BLaER1 treated with 17β-estradiol and CSF1 and Interleukin-3, amounts not matched to agents 10 nM and 100 nM (cell line): ENCODE measurements around the gene SLC35F3.

ENCODE experiments used
- H3K27ac ChIP-seq, 11 experiments: shearing (Covaris generic); formaldehyde crosslinking; 2 replicates each; pipeline ENCODE4 v1.8.1; 2022
- H3K27me3 ChIP-seq, 11 experiments: shearing (Covaris generic); formaldehyde crosslinking; 2 replicates each; pipeline ENCODE4 v1.8.1; 2022
- H3K36me3 ChIP-seq, 11 experiments: shearing (Covaris generic); formaldehyde crosslinking; 2 replicates each; pipeline ENCODE4 v1.8.1; 2022
- H3K4me1 ChIP-seq, 10 experiments: shearing (Covaris generic); formaldehyde crosslinking; 2 replicates each; pipeline ENCODE4 v1.8.1; 2022
- H3K4me2 ChIP-seq, 11 experiments: shearing (Covaris generic); formaldehyde crosslinking; 2 replicates each; pipeline ENCODE4 v1.8.1; 2022
- H3K4me3 ChIP-seq, 10 experiments: shearing (Covaris generic); formaldehyde crosslinking; 2 replicates each; pipeline ENCODE4 v1.8.1; 2022
- H3K9ac ChIP-seq, 11 experiments: shearing (Covaris generic); formaldehyde crosslinking; 2 replicates each; pipeline ENCODE4 v1.8.1; 2022
- H3K9me3 ChIP-seq, 11 experiments: shearing (Covaris generic); formaldehyde crosslinking; replicated peaks in 1 of 11; 2 replicates each; pipeline ENCODE4 v1.8.1; 2022
- H4K20me1 ChIP-seq, 11 experiments: shearing (Covaris generic); formaldehyde crosslinking; 2 replicates each; pipeline ENCODE4 v1.8.1; 2022
- Cebpa-rat ChIP-seq, 11 experiments: shearing (Covaris generic); IDR thresholded peaks; 2 replicates each; pipeline ENCODE4 v1.8.1; 2022

The SLC35F3 gene

DNA sequence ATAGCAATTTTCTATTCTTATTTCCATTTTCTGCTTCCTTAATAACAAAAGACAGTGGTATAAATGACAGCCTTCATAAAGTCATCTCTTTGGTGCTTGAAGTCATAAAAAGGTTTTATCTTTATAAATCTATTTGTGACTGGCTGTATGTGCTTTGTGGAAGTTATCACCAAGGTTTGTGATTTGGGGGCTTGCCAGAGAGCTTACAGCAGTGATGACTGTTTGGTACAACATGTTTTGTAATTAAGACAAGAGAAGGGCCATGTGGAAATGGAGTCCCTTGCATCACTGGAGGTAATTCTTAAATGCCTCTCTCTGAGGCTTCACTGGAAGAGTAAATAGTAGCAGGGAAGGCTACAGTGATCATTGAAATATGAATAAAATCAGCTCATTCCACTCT, 2.7 kb downstream of the SLC35F3 start:
- Histone ChIP-seq H3K27ac (no peak overlapping the region), H3K4me3 (no peak overlapping the region), H3K9ac (no peak overlapping the region), H3K4me2 (no peak overlapping the region), H4K20me1 (no peaks in the 10 kb centered on the region), H3K4me1 (peaks cover 0 to 13% (median 0%) of the 10 kb centered on the region in 10 experiments; a peak in 3 of 20 replicates), H3K27me3 (no peaks in the 10 kb centered on the region), H3K9me3 (peaks cover 19 to 24% (median 23%) of the 10 kb centered on the region in 11 experiments), H3K36me3 (no peaks in the 10 kb centered on the region)
- TF ChIP-seq Cebpa-rat (IDR thresholded peaks at IDR 0.05), result no peak

DNA sequence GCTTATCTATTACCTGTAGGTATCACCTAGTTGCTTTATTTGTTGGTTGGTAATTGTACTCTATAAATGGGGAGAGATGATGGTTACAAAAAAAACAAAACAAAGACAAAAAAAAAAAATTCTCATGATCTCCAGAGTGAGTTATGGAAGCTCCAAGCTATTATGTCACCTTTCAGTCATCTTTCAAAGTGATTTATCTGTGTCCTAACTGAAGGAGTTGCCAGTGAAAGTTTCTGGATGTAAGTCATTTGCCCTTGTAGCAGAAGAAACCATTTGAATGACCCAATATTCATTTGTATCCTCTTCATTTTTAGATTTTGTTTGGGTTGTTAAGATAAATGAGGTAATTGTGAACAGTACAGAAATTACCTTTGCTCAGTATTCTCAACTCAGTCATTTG, 3.6 kb downstream of the SLC35F3 start:
- Histone ChIP-seq H3K27ac (no peak overlapping the region), H3K9ac (no peak overlapping the region), H3K36me3 (no peaks in the 10 kb centered on the region), H3K27me3 (no peaks in the 10 kb centered on the region), H4K20me1 (no peaks in the 10 kb centered on the region), H3K9me3 (peaks cover 19 to 24% (median 23%) of the 10 kb centered on the region in 11 experiments), H3K4me1 (peaks cover 0 to 13% (median 0%) of the 10 kb centered on the region in 10 experiments; a peak in 3 of 20 replicates), H3K4me2 (no peak overlapping the region), H3K4me3 (no peak overlapping the region)
- TF ChIP-seq Cebpa-rat (IDR thresholded peaks at IDR 0.05), result no peak

DNA sequence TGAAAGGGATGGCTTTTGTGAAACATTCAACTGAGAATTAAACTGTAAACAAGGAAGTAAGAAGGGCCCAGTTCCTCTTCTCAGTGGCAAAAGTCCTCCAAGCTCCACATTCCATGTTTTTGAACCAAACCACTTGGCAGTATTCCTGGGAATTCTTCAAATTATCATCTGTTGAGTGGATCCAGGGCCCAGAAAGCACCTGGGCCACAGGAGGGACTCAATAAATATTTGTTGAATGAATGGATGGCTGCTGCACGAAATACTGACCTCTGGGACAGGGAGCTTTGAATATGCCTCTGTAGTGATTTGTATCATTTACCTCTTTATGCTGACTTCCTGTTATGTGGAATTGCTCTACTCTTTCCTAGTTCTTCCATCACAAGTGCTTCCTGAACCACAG, 4.7 kb downstream of the SLC35F3 start:
- TF ChIP-seq Cebpa-rat (IDR thresholded peaks at IDR 0.05), result no peak
- H3K4me3 ChIP-seq, result no peak overlapping the region
- H3K27ac ChIP-seq, result peak overlapping the region in 1 of 11 experiments; percentile 27; a peak in 1 of 22 replicates
- no peaks in the 10 kb centered on the region for H3K27me3 ChIP-seq
- no peaks in the 10 kb centered on the region for H3K36me3 ChIP-seq
- H4K20me1 ChIP-seq, result no peaks in the 10 kb centered on the region
- H3K4me1 ChIP-seq, result peaks cover 0 to 13% (median 0%) of the 10 kb centered on the region in 10 experiments; a peak in 3 of 20 replicates
- H3K4me2 ChIP-seq, result peak overlapping the region in 1 of 11 experiments; percentile 54; a peak in 2 of 22 replicates
- H3K9ac ChIP-seq, result no peak overlapping the region
- H3K9me3 ChIP-seq, result peaks cover 19 to 22% (median 20%) of the 10 kb centered on the region in 11 experiments

DNA sequence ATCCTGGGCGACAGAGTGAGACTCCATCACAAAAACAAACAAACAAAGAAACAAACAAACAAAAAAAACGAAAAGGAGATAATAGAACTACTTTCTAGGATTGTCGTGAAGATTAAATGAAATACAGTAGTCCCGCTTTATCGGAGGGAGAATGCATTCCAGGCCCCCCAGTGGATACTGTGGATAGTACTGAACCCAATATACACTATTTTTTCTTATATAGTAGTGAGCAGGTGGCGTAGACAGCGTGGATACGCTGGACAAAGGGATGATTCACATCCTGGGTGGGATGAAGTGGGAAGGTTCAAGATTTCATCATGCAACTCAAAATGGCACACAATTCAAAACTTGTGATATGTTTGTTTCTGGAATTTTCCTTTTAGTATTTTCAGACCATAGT, 8.0 kb downstream of the SLC35F3 start:
- TF ChIP-seq Cebpa-rat (IDR thresholded peaks at IDR 0.05), result no peak
- Histone ChIP-seq H3K27ac (no peak overlapping the region), H3K4me3 (no peak overlapping the region), H3K36me3 (no peaks in the 10 kb centered on the region), H3K4me2 (no peak overlapping the region), H3K27me3 (no peaks in the 10 kb centered on the region), H3K9me3 (peaks cover 8 to 18% (median 12%) of the 10 kb centered on the region in 11 experiments; a peak in 17 of 22 replicates), H4K20me1 (no peaks in the 10 kb centered on the region), H3K9ac (no peak overlapping the region), H3K4me1 (peaks cover 0 to 13% (median 0%) of the 10 kb centered on the region in 10 experiments; a peak in 3 of 20 replicates)

DNA sequence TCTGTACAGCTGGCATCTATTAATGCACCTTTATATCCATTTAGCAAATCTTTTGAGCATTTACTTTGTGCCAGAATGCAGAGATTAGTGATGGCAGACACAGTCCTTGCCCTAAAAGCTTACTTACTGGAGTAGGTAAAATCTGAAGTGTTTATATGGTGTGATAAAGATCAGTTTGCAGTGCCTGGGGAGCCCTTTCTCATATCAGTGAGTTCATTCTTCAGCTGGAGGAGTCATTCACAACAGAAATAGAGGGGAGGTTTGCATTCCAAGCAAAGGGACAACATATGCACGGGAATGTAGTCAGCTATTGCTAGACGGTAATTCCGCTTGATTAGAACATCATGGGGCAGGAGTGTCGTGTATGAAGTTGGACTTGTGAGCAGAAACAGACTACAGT, 8.4 kb downstream of the SLC35F3 start:
- no peak for TF ChIP-seq Cebpa-rat (IDR thresholded peaks at IDR 0.05)

DNA sequence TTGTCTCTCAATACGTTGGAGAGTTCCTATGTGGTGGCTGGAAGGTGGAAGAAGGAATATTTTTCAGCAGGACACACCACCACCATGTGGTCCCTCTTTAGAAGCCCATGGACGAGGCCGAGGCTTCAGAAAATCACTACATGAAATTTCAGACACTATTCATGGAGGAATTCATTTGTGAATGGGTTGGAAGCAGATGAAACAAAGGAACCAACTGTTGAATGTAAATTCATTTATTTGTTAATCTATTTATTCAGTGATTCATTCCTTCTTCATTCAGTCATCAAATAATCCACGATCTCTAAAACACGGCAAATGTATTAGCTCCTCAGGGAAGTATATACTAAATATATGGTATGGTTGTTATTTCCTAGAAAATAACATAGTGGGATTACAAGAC, 12.2 kb downstream of the SLC35F3 start:
- Histone ChIP-seq H3K9me3 (peaks cover 8 to 18% (median 12%) of the 10 kb centered on the region in 11 experiments; a peak in 17 of 22 replicates), H3K27ac (no peak overlapping the region), H3K27me3 (no peaks in the 10 kb centered on the region), H3K4me2 (no peak overlapping the region), H3K4me3 (no peak overlapping the region), H3K4me1 (no peaks in the 10 kb centered on the region; a peak in 1 of 20 replicates), H4K20me1 (no peaks in the 10 kb centered on the region), H3K36me3 (no peaks in the 10 kb centered on the region), H3K9ac (no peak overlapping the region)
- no peak for TF ChIP-seq Cebpa-rat (IDR thresholded peaks at IDR 0.05)

More for the DNA sequence above, 8.4 kb downstream of the SLC35F3 start:
- Histone ChIP-seq H3K4me1 (peaks cover 0 to 13% (median 0%) of the 10 kb centered on the region in 10 experiments; a peak in 3 of 20 replicates), H4K20me1 (no peaks in the 10 kb centered on the region), H3K27me3 (no peaks in the 10 kb centered on the region), H3K27ac (no peak overlapping the region), H3K9ac (no peak overlapping the region), H3K9me3 (peaks cover 8 to 18% (median 12%) of the 10 kb centered on the region in 11 experiments; a peak in 17 of 22 replicates), H3K4me2 (no peak overlapping the region), H3K4me3 (no peak overlapping the region), H3K36me3 (no peaks in the 10 kb centered on the region)

DNA sequence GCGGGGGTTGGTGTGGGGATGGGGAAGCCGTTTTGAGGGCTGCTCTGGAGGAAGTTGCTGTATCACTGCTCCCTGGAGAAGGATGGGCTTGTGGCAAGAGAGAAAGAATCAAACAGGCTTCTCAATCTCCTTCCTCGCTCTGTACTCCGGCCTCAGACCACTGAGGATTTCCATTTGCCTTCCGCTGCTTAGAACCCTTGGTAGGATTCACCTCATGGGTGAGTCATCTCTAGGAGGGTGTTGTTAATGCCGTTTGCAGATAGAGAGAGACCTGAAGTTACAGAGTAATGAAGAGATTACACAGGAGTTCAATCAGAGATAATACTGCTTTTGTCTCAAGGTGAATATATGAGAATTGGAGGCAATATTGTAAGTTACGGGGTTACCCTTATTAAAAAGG, 15.3 kb downstream of the SLC35F3 start:
- H3K36me3 ChIP-seq, result no peaks in the 10 kb centered on the region

DNA sequence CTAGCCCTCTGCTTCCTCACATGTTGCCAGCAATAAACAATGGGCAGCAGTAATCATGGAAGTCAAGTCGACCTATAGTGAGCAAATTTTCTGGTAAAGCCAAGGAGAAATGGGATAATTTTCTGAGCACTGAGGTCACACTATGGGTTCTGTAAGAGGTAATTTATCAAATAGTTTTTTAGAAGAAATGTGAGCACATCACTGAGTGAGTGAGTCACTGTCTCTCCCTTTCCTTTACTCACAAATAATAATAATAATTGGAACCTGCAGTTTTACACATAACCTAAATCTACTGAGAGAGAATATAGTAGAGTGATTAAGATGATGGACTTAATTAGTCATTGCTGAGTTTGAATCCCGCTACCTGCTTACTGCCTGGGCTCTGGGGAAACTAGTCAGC, 23.6 kb downstream of the SLC35F3 start:
- Histone ChIP-seq H3K27me3 (no peaks in the 10 kb centered on the region), H3K4me3 (no peak overlapping the region), H3K9me3 (peaks cover 0 to under 1% (median 0%) of the 10 kb centered on the region in 11 experiments; a peak in 2 of 22 replicates), H4K20me1 (no peaks in the 10 kb centered on the region), H3K4me1 (no peaks in the 10 kb centered on the region), H3K27ac (no peak overlapping the region), H3K9ac (no peak overlapping the region), H3K4me2 (no peak overlapping the region), H3K36me3 (no peaks in the 10 kb centered on the region)
- TF ChIP-seq Cebpa-rat (IDR thresholded peaks at IDR 0.05), result no peak

More for the DNA sequence above, 15.3 kb downstream of the SLC35F3 start:
- TF ChIP-seq Cebpa-rat (IDR thresholded peaks at IDR 0.05), result no peak
- Histone ChIP-seq H3K27me3 (no peaks in the 10 kb centered on the region), H3K4me1 (no peaks in the 10 kb centered on the region; a peak in 1 of 20 replicates), H4K20me1 (no peaks in the 10 kb centered on the region), H3K9ac (no peak overlapping the region), H3K4me3 (no peak overlapping the region), H3K9me3 (peaks cover 13 to 22% (median 18%) of the 10 kb centered on the region in 11 experiments; a peak in 18 of 22 replicates), H3K27ac (no peak overlapping the region), H3K4me2 (no peak overlapping the region)

DNA sequence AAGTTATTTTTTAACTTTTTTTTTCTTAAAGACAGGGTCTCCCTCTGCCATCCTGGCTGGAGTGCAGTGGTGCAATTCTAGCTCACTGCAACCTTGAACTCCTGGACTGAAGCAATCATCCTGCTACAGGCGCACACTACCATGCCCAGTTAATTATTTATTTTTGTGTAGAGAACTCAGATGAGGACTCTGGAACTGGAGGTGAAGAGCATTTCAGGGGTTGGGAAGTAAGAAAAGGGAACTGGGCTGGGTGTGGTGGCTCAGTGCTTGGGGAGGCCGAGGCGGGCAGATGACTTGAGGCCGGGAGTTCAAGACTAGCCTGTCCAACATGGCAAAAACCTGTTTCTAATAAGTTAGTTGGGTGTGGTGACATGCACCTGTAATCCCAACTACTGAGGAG, 28.9 kb downstream of the SLC35F3 start:
- Histone ChIP-seq H3K9me3 (no peaks in the 10 kb centered on the region), H3K4me1 (peaks cover 0 to 7% (median 0%) of the 10 kb centered on the region in 10 experiments; a peak in 2 of 20 replicates), H3K4me2 (no peak overlapping the region), H4K20me1 (no peaks in the 10 kb centered on the region), H3K4me3 (no peak overlapping the region), H3K27ac (no peak overlapping the region), H3K27me3 (no peaks in the 10 kb centered on the region), H3K36me3 (no peaks in the 10 kb centered on the region), H3K9ac (no peak overlapping the region)
- TF ChIP-seq Cebpa-rat (IDR thresholded peaks at IDR 0.05), result no peak

DNA sequence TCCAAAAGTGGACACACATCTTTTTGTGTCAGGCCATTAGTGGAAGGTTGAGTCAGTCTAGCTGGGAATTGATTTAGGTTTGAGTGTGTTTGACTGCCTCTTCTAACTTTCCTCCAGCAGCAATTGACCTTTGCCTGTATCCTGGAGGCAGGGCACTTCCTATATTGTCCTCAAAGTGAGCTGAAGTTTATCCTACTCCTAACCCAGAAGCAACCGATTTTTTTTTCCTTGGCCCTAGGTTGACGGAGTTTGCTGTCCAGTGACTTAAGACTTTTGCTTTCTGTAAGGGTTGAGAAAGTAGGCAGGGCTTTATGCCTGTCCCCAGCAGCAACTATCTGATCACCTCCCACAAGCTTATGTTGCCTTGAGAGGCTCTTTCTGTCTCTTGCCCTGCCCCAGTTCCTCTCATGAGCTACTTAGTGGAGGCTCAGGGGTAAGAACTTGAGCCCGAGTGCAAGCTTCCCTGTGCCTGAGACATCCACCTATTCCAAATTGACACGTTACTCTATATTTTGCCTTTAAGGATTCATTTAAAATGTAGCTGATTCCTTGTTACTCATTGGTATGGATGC, 30.9 kb downstream of the SLC35F3 start:
- no peak overlapping the region for H3K27ac ChIP-seq
- H3K4me1 ChIP-seq, result peaks cover 0 to 7% (median 0%) of the 10 kb centered on the region in 10 experiments; a peak in 2 of 20 replicates
- no peak overlapping the region for H3K4me3 ChIP-seq
- H3K9ac ChIP-seq, result no peak overlapping the region
- no peak overlapping the region for H3K4me2 ChIP-seq
- no peaks in the 10 kb centered on the region for H3K27me3 ChIP-seq
- no peak for TF ChIP-seq Cebpa-rat (IDR thresholded peaks at IDR 0.05)
- no peaks in the 10 kb centered on the region for H4K20me1 ChIP-seq
- H3K36me3 ChIP-seq, result no peaks in the 10 kb centered on the region
- no peaks in the 10 kb centered on the region for H3K9me3 ChIP-seq
